Mucosa of stomach (tissue), 1 donor: Measurements from ENCODE around the gene OSTF1.

Experiments used
- H3K27me3 ChIP-seq: one replicate; pipeline ENCODE4 v1.7.0; 2013; ENCODE audit warnings: mild to moderate bottlenecking, low read length; ENCODE audit not compliant: control insufficient read depth, insufficient read depth
- H3K36me3 ChIP-seq: one replicate; pipeline ENCODE4 v1.7.0; 2013; ENCODE audit warnings: low read length; ENCODE audit not compliant: control insufficient read depth, insufficient read depth
- H3K4me1 ChIP-seq: one replicate; pipeline ENCODE4 v1.7.0; 2013; ENCODE audit warnings: mild to moderate bottlenecking, low read length; ENCODE audit not compliant: control insufficient read depth, insufficient read depth
- H3K4me3 ChIP-seq: one replicate; pipeline ENCODE4 v1.7.0; 2013; ENCODE audit warnings: low read length
- H3K9ac ChIP-seq: one replicate; pipeline ENCODE4 v1.7.0; 2013; ENCODE audit warnings: mild to moderate bottlenecking, low read length, moderate library complexity
- H3K9me3 ChIP-seq: one replicate; pipeline ENCODE4 v1.7.0; 2013; ENCODE audit warnings: mild to moderate bottlenecking, low read length, moderate library complexity; ENCODE audit not compliant: control insufficient read depth
- donor health status: Pancreatic carcinoma.

The OSTF1 gene, protein sequence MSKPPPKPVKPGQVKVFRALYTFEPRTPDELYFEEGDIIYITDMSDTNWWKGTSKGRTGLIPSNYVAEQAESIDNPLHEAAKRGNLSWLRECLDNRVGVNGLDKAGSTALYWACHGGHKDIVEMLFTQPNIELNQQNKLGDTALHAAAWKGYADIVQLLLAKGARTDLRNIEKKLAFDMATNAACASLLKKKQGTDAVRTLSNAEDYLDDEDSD

DNA sequence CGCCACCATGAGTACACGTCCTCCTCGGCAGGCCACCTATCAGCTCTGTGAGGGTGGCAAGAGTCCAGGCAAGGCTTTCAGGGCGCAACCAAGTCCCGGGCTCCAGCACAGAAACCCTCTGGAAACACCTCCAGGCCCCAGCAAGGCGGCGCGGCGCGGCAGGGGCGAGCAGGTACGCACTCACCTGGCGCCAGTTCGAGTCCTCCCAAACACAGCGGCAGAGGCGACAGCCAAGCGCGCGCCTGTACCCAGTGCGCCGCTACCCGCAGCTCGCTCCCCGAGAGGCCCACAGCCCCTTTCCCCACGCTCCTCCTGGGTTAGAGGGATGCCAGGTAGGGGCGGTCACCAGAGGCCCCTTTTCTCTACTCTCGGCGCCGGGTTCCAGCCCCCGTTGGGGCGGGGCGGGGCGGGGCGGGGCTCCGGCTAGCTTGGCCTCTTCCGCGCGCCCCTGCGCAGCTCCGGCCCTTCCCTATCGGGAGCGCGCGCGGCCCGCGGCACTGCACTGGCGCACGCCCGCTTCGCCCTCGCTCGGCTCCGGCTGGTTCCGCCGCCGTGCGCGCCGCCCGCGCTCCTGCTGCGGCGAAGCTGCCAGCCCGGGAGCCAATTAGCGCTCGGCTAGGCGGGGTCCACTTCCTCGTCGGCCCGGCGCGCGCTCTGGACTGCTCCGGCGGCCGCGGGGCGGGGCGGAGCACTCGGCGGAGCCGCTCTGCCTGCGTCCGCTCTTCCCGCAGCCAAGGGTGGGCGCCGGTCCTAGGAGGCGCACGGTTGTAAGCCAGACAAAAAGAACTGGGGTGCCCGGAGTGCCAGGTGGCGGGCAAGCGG is at the start of gene OSTF1, which contains the start of gene NMRK1:
Gene OSTF1, plus strand, starts transcription at position 691 of the 822 bp plus-strand sequence. CDS start 179 bp downstream, outside the sequence.
Gene NMRK1, minus strand, starts transcription at position 332 of the 822 bp plus-strand sequence. CDS start 5,040 bp downstream, outside the sequence.
- peak within 1 kb of the TSS; percentile 83 for H3K4me3 ChIP-seq

DNA sequence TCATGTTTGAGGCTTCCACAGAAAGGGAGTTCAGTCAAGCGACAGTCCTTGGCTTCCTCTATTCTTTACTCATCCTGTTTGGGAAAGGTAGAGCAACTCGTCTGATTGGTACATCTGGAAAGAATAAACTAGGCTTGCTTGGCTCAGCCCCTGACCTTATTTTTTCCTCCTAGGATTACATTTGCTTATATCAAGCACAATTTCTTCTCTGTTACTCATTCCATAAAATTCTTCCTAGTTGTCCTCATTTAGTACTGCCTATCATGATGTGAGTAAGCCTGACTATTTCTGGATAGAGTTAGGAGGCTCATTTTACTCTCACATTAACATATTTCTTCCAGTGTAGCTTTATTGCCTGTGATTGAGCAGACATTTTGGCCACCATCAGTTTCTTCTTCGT is 49.3 kb upstream of the OSTF1 start:
- H3K36me3 ChIP-seq: no peaks in the 10 kb centered on the region
- no peaks in the 10 kb centered on the region for H3K4me1 ChIP-seq
- H3K4me3 ChIP-seq: no peak overlapping the region
- no peaks in the 10 kb centered on the region for H3K9me3 ChIP-seq
- no peaks in the 10 kb centered on the region for H3K27me3 ChIP-seq
- no peak overlapping the region for H3K9ac ChIP-seq

More for the DNA sequence above, at the start of gene OSTF1, which contains the start of gene NMRK1:
- no peaks in the 10 kb centered on the region for H3K36me3 ChIP-seq
- no peaks in the 10 kb centered on the region for H3K27me3 ChIP-seq
- H3K9me3 ChIP-seq: no peaks in the 10 kb centered on the region
- H3K4me1 ChIP-seq: peaks cover 51% of the 10 kb centered on the region
- H3K9ac ChIP-seq: peak within 1 kb of the TSS; percentile 98

DNA sequence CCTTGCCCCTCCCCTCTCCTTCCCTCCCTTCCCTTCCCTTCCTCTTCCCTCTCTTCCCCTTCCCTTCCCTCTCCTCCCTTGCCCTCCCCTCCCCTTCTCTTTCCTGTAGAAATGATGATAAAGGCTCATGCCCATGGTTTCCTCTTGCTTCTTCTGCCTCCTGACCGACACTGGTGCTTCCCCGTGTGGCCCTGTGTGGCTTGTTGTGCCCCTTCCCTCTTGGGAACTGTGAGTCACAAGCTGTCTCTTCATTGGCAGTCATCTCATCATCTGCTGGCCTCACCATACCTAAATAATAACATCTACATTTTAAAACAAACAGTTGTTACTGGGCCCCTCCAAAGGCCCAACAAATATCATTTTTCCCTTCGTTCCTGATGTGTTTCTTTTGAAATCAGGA is 48.5 kb upstream of the OSTF1 start:
- Histone ChIP-seq H3K9ac (no peak overlapping the region), H3K27me3 (no peaks in the 10 kb centered on the region), H3K4me3 (no peak overlapping the region), H3K4me1 (no peaks in the 10 kb centered on the region), H3K9me3 (no peaks in the 10 kb centered on the region), H3K36me3 (no peaks in the 10 kb centered on the region)

DNA sequence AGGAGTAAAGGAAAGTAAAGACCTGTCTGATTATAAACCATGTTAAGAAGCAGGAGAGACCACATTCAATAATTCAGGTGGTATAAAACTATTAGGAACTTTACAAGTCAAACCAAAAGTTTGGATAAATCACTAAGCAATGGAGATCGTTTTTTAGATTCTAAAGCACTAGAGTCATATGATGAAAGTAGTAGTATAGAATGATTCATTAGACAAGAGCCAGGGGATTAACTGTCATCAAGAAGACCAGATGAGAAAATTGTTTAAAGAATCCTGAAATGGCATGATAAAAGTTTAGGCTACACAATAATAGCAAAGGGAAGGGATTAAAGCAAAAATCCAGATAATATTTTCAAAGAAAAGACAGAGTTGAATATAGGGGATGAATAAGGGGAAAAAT is 47.3 kb upstream of the OSTF1 start:
- H3K9ac ChIP-seq: no peak overlapping the region
- H3K4me3 ChIP-seq: no peak overlapping the region
- no peaks in the 10 kb centered on the region for H3K4me1 ChIP-seq
- no peaks in the 10 kb centered on the region for H3K27me3 ChIP-seq
- no peaks in the 10 kb centered on the region for H3K9me3 ChIP-seq
- no peaks in the 10 kb centered on the region for H3K36me3 ChIP-seq

DNA sequence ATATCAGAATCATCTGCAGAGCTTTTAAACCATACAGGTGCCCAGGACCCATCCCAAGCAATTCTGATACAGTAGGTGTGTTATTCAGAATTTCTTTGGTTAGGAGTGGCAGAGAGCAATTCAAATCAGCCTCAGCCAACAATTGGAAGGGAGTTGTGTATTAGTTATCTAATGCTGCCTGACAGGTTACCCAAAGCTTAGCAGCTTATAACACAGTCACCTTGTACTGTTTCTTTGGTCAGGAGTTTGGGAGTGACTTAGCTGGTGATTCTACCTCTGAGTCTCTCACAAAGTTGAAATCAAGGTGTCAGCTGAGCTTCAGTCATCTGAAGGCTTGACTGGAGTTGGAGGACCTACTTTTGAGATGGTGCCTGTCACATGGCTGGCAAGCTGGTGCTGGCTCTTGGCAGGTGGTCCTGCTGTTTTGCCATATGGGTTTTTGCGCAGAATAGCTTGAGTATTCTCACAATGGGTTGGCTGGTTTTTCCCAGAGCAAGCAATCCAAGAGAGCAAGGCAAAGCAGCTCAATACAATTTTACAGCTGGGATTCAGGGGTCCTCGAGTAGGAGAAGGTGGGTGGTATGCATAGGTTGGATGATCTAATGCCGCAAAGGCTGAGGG is 41.5 kb upstream of the OSTF1 start:
- H3K9me3 ChIP-seq: no peaks in the 10 kb centered on the region
- no peaks in the 10 kb centered on the region for H3K36me3 ChIP-seq
- H3K4me3 ChIP-seq: no peak overlapping the region
- H3K4me1 ChIP-seq: no peaks in the 10 kb centered on the region
- no peaks in the 10 kb centered on the region for H3K27me3 ChIP-seq
- H3K9ac ChIP-seq: no peak overlapping the region

DNA sequence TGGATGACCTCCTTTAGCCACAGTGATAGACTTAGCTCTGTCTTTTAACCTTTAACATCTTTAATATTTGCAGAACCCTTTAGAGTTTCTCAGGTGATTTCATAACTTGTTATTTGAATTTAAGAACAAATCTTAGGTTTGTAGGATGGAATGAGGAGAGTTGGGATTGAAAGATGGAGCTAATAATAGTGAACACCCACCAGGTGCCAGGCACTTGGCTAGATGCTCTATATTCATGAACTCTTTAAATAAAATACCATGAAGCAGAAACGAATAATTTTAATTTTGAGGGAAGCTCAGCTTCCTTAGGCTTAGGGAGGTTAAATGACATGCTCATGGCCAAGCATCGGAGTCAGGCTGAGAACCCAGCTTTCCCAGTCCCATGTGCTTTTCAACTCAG is 40.8 kb upstream of the OSTF1 start:
- Histone ChIP-seq H3K9ac (no peak overlapping the region), H3K9me3 (no peaks in the 10 kb centered on the region), H3K27me3 (no peaks in the 10 kb centered on the region), H3K36me3 (no peaks in the 10 kb centered on the region), H3K4me1 (no peaks in the 10 kb centered on the region), H3K4me3 (no peak overlapping the region)

DNA sequence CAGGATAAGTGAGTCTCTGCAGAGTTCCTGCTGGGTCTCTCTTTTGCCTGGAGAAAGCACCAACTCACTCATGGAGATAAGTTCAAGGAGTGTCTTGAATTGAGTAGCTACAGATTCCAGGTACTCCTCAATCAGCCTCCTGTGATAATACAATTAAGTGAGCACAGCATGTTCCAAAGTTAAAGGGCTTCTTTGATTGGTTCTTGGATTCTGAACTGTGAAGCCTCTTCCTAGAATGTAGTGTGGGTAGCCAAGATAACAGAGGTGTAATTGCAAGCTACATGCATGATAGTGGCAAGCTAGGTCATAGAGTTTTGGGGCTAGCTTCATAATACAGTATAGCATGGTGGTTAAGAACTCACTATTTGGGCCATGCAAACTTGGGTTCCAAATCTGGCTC is 37.0 kb upstream of the OSTF1 start:
- Histone ChIP-seq H3K4me1 (no peaks in the 10 kb centered on the region), H3K9me3 (no peaks in the 10 kb centered on the region), H3K4me3 (no peak overlapping the region), H3K9ac (no peak overlapping the region), H3K27me3 (no peaks in the 10 kb centered on the region), H3K36me3 (no peaks in the 10 kb centered on the region)

DNA sequence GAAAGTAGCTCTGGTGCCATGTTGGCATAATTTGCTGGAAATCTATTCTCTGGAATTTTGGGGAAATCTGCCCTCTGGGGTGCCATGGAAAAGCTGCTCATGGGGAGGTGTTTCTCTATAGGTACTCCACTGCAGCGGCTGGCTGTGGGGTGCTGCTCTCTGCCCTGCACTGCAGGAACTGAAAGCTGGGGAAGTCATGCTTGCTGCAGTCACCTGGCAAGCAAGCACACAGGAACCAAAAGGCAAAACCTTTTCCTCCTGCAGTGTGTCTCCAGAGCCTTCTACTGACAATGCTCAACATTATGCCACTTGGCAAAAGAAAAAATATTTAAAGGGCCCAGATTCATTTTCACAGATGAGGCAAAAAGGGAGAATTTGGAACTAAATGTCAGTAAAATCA is 34.4 kb upstream of the OSTF1 start:
- Histone ChIP-seq H3K27me3 (no peaks in the 10 kb centered on the region), H3K9me3 (no peaks in the 10 kb centered on the region), H3K36me3 (no peaks in the 10 kb centered on the region), H3K4me3 (no peak overlapping the region), H3K9ac (no peak overlapping the region), H3K4me1 (no peaks in the 10 kb centered on the region)

DNA sequence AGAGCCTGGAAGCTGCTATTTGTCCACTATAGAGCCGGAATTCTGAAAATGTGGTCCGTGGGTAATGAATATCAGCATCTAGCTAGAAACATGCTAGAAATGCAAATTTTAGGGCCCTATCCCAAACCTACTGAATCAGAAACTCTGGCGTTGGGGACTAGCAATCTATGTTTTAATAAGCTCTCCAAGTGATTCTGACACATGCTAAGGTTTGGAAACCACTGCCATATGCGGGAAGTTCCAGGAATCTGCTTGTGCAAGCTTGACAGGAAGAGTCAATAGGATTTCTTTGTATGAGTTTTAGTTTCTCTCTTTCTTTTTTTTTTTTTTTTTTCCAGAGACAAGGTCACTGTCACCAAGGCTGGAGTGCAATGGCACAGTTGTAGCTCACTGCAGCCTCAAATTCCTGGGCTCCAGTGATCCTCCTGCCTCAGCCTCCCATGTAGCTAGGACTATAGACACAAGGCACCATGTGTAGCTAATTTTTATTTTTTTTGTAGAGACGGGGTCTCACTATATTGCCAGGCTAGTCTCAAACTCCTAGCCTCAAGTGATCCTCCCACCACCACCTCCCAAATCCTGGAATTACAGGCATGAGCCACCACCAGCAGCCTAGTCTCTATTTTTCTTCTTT is 33.8 kb upstream of the OSTF1 start:
- no peaks in the 10 kb centered on the region for H3K9me3 ChIP-seq
- H3K9ac ChIP-seq: no peak overlapping the region
- no peak overlapping the region for H3K4me3 ChIP-seq
- H3K27me3 ChIP-seq: no peaks in the 10 kb centered on the region
- no peaks in the 10 kb centered on the region for H3K36me3 ChIP-seq
- no peaks in the 10 kb centered on the region for H3K4me1 ChIP-seq

DNA sequence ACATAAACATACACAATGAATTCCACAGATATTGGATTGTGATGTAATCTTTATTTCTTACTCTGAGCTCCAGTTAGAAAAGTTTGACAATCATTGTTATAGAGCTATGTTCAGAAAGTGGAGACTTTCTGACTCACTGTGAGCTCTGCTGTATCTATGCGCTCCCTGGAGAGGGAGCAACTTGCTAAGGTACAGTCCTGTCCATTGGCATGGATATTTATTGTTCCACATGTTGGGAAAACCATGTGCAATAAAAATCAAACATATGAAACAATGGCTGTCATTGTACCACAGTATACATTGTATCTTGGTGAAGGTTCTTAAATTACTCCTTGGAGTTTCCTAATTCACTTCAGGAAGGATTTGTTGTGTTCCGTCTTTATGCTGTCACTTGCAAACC is 27.1 kb upstream of the OSTF1 start:
- Histone ChIP-seq H3K4me3 (no peak overlapping the region), H3K36me3 (no peaks in the 10 kb centered on the region), H3K9ac (no peak overlapping the region), H3K27me3 (no peaks in the 10 kb centered on the region), H3K9me3 (no peaks in the 10 kb centered on the region), H3K4me1 (no peaks in the 10 kb centered on the region)

DNA sequence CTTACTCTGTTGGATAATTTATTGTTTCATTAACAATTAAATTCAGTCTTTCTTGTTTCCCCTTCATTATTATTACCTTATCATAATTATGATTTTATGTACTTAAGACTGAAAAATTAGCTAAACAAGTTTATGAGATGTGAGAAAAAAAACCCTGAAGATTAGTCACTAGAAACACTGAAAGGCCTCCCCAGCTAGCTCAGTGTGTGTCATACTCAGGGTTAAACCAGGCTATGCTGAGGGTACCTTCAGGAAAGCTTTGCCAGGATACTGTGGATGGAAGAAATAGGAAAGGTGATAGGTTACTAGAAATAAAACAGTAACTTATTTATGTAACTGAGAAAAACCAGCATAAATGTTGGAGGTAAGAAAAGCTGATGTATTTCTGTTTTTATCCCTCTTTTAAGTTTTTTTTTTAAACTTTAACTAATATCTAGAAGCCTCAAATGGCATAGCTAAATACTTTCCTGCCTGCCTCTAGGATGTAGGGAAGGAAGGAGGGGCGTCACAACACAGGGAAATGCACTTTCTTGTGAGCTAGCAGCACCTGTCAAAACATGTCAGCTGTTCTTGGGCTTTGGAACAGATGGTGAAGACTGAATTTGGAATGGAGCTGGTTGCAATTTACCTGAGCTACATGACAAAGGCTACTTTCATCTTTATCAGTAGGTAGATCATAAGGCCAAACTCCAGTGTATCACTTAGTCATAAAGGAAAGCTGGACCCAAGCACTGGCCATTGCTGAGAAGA is 24.6 kb upstream of the OSTF1 start:
- no peak overlapping the region for H3K9ac ChIP-seq
- H3K36me3 ChIP-seq: no peaks in the 10 kb centered on the region
- H3K9me3 ChIP-seq: no peaks in the 10 kb centered on the region
- no peaks in the 10 kb centered on the region for H3K4me1 ChIP-seq
- H3K27me3 ChIP-seq: no peaks in the 10 kb centered on the region
- H3K4me3 ChIP-seq: no peak overlapping the region
